NCI-H2227 (cell line): ENCODE results near the gene CYLC2.

Source experiments
- DNase-seq: peaks from one replicate; lab custom pipeline; 2025; ENCODE audit not compliant: unreplicated experiment; lab: John Stamatoyannopoulos, UW

The CYLC2 gene

GRCh38 chr9:102995033-102995432 is at the start of gene CYLC2:
Gene CYLC2, plus strand, starts transcription at chr9:102995333. Its CDS starts 48 bp downstream, at chr9:102995381.
- DNase-seq = no peak

DNA sequence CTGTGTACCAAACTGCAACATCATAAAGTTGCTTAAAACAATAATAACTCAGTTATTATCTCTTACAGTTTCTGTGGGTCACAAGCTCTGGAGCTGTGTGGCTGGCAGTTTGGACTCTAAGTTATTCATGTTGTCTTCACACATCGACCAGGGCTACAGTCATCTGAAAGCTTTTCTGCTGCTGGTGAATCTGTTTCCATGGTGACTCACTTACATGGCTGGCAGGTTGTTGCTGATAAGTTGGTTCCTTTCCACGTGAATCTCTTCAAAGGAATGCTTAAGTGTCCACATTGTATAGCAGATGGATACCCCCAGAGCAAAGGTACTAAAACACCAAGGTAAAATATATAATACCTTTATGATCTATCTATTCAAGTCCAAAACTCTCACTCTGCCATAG is 44.8 kb upstream of the CYLC2 start:
- no peak for DNase-seq

- DNase-seq = no peak
Observed at GRCh38 chr9:102966999-102967398, 28.1 kb upstream of the CYLC2 start.

- no peak for DNase-seq
Observed at GRCh38 chr9:102967979-102968378, 27.2 kb upstream of the CYLC2 start.

- no peak for DNase-seq
Observed at GRCh38 chr9:102972780-102973179, 22.4 kb upstream of the CYLC2 start.

- DNase-seq = no peak
Observed at GRCh38 chr9:102974530-102974929, 20.6 kb upstream of the CYLC2 start.

DNA sequence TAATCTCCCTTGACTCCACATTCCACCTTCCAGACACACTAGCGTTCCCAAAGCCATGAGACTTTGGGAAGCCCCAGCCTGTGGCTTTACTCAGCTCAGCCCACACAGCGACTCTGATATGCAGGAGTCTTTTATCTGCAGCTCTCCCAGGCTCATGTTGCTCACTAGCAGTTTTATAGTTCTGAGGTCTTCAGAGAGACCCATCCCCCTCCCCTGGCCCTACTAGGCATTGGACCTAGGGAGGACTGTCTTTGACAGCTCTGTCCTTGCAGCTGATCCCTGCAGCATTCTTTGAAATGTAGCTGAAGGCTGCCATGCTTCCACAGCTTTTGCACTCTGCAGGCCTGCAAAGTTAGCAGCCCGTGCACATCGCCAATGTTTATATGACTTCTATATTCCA is 19.9 kb upstream of the CYLC2 start:
- DNase-seq = no peak

DNA sequence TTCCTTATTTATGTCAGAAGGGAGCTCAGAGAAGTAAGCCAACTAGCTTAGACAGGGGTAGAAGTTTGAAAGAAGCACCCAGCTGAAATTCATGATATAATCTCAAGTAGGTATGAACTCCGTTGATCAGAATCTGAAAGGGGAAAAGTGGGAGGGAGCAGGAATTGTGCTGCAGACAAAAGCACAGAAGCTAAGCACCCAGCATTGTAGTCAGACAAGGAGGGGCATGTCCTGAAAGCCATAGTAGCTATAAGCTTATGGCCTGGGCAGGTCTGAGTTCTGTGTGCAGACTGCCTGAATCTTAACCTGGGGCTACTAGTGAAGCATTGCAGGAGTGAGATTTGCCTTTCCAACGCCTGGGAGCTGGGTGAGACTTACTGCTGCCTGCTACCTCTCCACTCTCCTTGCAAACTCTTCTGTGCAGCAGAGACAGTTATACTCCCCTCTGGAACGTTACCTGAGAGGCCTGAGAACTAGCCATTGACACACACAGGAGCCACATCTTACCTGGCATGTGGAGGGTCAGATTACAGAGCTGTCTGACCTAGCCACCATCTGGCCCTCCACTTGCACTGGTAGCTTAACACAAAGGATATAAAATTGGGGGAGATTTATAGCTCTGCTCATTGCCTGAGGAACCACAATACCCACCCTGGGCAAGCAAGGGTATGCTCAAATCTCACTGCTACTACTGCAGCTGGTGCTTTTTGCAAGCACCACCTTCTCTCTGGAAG is 9.8 kb upstream of the CYLC2 start:
- no peak for DNase-seq

DNA sequence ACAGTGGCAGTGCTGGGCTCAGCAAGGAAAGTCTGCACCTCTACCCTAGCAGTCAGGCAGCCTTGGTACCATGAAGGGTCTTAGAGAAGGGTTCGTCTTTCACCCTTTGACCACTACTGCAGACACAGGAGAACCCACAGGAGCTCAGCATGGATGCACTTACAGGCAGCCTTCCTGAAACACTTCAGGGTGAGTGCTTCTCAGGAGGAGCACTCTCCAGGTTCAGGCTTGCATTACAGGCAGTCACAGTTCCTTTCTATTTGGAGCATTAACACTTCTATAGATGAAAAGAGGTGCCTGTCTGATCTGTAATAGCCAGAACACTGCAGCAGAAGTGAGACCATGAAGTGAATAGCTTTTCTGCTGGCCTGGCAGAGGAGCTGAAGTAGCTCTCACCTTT is 8.7 kb upstream of the CYLC2 start:
- no peak for DNase-seq

GRCh38 chr9:103003689-103004088 is 8.6 kb downstream of the CYLC2 start:
- no peak for DNase-seq

GRCh38 chr9:103014242-103014641 is 19.1 kb downstream of the CYLC2 start:
- no peak for DNase-seq

DNA sequence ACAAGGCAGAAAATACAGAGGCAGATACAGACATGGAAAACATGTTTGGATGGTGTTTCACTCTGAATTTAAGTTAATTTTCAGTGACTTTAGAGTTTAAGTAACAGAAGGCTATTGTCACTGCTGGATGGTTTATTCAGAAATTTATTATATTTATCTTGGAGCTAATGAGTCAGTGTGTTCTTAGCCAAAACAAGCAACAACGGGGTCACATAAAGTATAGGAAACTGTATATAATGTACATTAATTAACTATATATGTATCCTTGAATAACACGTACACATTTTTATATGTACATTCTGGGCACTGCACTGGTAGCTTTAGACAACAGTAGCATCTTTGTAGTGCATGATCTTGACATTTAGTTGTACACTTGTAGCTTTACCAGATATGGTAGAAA is 30.7 kb downstream of the CYLC2 start:
- no peak for DNase-seq

- DNase-seq = no peak
Observed at GRCh38 chr9:103037508-103038477, 42.7 kb downstream of the CYLC2 start.

- DNase-seq = no peak
Observed at GRCh38 chr9:103041961-103042360, 46.8 kb downstream of the CYLC2 start.
